Neural cell (in vitro differentiated cells): Measurements from ENCODE around the gene SPN. TPM values are rescaled to one million over a fixed set of nuclear protein-coding genes. Genes with fewer than 3 reads are reported as not detected.

ENCODE experiments used
- H2AFZ ChIP-seq: fragments of 200-600, 300-800 bp; sonication (generic), shearing (Covaris generic); 2 replicates; pipeline ENCODE4 v1.6.0; 2014; ENCODE audit warnings: low read depth, mild to moderate bottlenecking, antibody characterized with exemption, low read length, moderate library complexity
- H3F3A ChIP-seq: fragments of 200-600 bp; shearing (Covaris generic); 2 replicates; pipeline ENCODE4 v1.6.1; 2016; ENCODE audit warnings: mild to moderate bottlenecking, moderate library complexity, mixed read lengths, antibody characterized with exemption, low read length; ENCODE audit not compliant: insufficient read depth, poor library complexity, severe bottlenecking
- H3K27ac ChIP-seq: fragments of 200-600, 300-800 bp; sonication (generic), shearing (Covaris generic); 2 replicates; pipeline ENCODE4 v1.5.1; 2014; ENCODE audit warnings: mild to moderate bottlenecking, low read length, moderate library complexity
- H3K27me3 ChIP-seq: fragments of 300-800, 200-600 bp; sonication (generic), shearing (Covaris generic); 2 replicates; pipeline ENCODE4 v1.6.0; 2014; ENCODE audit warnings: mild to moderate bottlenecking, low read depth, low read length, moderate library complexity; ENCODE audit not compliant: insufficient read depth
- H3K36me3 ChIP-seq: fragments of 300-800, 200-600 bp; sonication (generic), shearing (Covaris generic); 2 replicates; pipeline ENCODE4 v1.5.1; 2014; ENCODE audit warnings: mild to moderate bottlenecking, antibody characterized with exemption, low read length, moderate library complexity; ENCODE audit not compliant: insufficient read depth
- H3K4me2 ChIP-seq: fragments of 300-800, 200-600 bp; sonication (generic), shearing (Covaris generic); 2 replicates; pipeline ENCODE4 v1.6.0; 2014; ENCODE audit warnings: mild to moderate bottlenecking, low read length
- H3K4me3 ChIP-seq: fragments of 300-800, 200-600 bp; sonication (generic), shearing (Covaris generic); 2 replicates; pipeline ENCODE4 v1.5.1; 2014; ENCODE audit warnings: mild to moderate bottlenecking, low read length, moderate library complexity
- H3K79me2 ChIP-seq: fragments of 200-600 bp; shearing (Covaris generic); replicated peaks from 2 replicates; pipeline ENCODE4 v1.6.0; 2014; ENCODE audit warnings: mild to moderate bottlenecking, low read length, moderate library complexity; ENCODE audit not compliant: insufficient read depth
- H3K9ac ChIP-seq: fragments of 300-800, 200-600 bp; sonication (generic), shearing (Covaris generic); 2 replicates; pipeline ENCODE4 v1.6.1; 2016; ENCODE audit warnings: mild to moderate bottlenecking, low read length, mixed read lengths
- H3K9me2 ChIP-seq: fragments of 200-600 bp; shearing (Covaris generic); 2 replicates; pipeline ENCODE4 v1.6.1; 2016; ENCODE audit warnings: mild to moderate bottlenecking, low read length, mixed read lengths; ENCODE audit not compliant: insufficient read depth
- H3K9me3 ChIP-seq: fragments of 200-600, 300-800 bp; sonication (generic), shearing (Covaris generic); 2 replicates; pipeline ENCODE4 v1.6.1; 2016; ENCODE audit warnings: mild to moderate bottlenecking, mixed run types, low read length, moderate library complexity, mixed read lengths
- H4K20me1 ChIP-seq: fragments of 200-600 bp; shearing (Covaris generic); 2 replicates; pipeline ENCODE4 v1.6.1; 2016; ENCODE audit warnings: mild to moderate bottlenecking, mixed run types; ENCODE audit not compliant: insufficient read depth
- CTCF ChIP-seq: fragments of 450-650 bp; IDR thresholded peaks from 2 replicates; pipeline ENCODE4 v1.5.1; 2014; ENCODE audit warnings: antibody characterized with exemption, mild to moderate bottlenecking, moderate library complexity; ENCODE audit not compliant: poor library complexity, severe bottlenecking
- EP300 ChIP-seq: fragments of 450-650 bp; conservative IDR thresholded peaks from 2 replicates; pipeline ENCODE4 v1.6.1; 2014; ENCODE audit warnings: antibody characterized with exemption, mild to moderate bottlenecking, moderate library complexity; ENCODE audit not compliant: poor library complexity, severe bottlenecking
- EZH2 ChIP-seq: fragments of 200-600, 300-800 bp; shearing (Covaris generic), sonication (generic); IDR thresholded peaks from 2 replicates; pipeline ENCODE4 v1.6.1; 2014; ENCODE audit warnings: antibody characterized with exemption, low read length, borderline replicate concordance, mild to moderate bottlenecking; ENCODE audit not compliant: insufficient read depth, poor library complexity, severe bottlenecking
- MXI1 ChIP-seq: fragments of 450-650 bp; conservative IDR thresholded peaks from 2 replicates; pipeline ENCODE4 v1.6.1; 2014; ENCODE audit warnings: antibody characterized with exemption, mild to moderate bottlenecking; ENCODE audit not compliant: poor library complexity, severe bottlenecking
- POLR2AphosphoS5 ChIP-seq: IDR thresholded peaks from 2 replicates; pipeline ENCODE4 v1.6.1; 2012
- RAD21 ChIP-seq: fragments of 450-650 bp; conservative IDR thresholded peaks from 2 replicates; pipeline ENCODE4 v1.6.1; 2014; ENCODE audit warnings: antibody characterized with exemption, mild to moderate bottlenecking, moderate library complexity
- REST ChIP-seq: IDR thresholded peaks from 2 replicates; pipeline ENCODE4 v1.6.1; 2012; ENCODE audit warnings: borderline replicate concordance
- SMC3 ChIP-seq: fragments of 450-650 bp; conservative IDR thresholded peaks from 2 replicates; pipeline ENCODE4 v1.6.1; 2014; ENCODE audit warnings: antibody characterized with exemption, mild to moderate bottlenecking, moderate library complexity; ENCODE audit not compliant: poor library complexity
- TAF1 ChIP-seq: IDR thresholded peaks from 2 replicates; pipeline ENCODE4 v1.6.1; 2012; ENCODE audit warnings: low read depth
- polyA plus RNA-seq: library from polyadenylated mRNA; depleted of rRNA; stranded (reverse); fragments of >200 nt; gene quantifications from 2 replicates; pipeline ENCODE4 v1.2.3, GENCODE V29; 2014

SPN gene
- polyA plus RNA-seq, 1 donor from 2014 or later = 0.09 TPM

- Histone ChIP-seq H4K20me1 (no peaks in the 10 kb centered on the region), H3K9ac (no peak overlapping the region), H3K9me3 (no peaks in the 10 kb centered on the region), H3K36me3 (no peaks in the 10 kb centered on the region), H3K4me3 (no peak overlapping the region), H3K9me2 (no peaks in the 10 kb centered on the region), H2AFZ (no peak overlapping the region), H3K4me2 (no peak overlapping the region), H3F3A (no peaks in the 10 kb centered on the region), H3K27me3 (no peaks in the 10 kb centered on the region), H3K79me2 (no peaks in the 10 kb centered on the region), H3K27ac (no peak overlapping the region)
- TF ChIP-seq POLR2AphosphoS5 (no peak), RAD21 (no peak), MXI1 (no peak), REST (no peak), EZH2 (no peak), CTCF (no peak), SMC3 (no peak), EP300 (no peak), TAF1 (no peak)
Measured at GRCh38 chr16:29680180-29680598, 17.1 kb downstream of the SPN start.

- Histone ChIP-seq H3K27ac (no peak overlapping the region), H3K9me2 (no peaks in the 10 kb centered on the region), H3K27me3 (no peaks in the 10 kb centered on the region), H3K36me3 (no peaks in the 10 kb centered on the region), H4K20me1 (no peaks in the 10 kb centered on the region), H2AFZ (no peak overlapping the region), H3K9me3 (no peaks in the 10 kb centered on the region), H3K9ac (no peak overlapping the region), H3K4me3 (no peak overlapping the region), H3K4me2 (no peak overlapping the region), H3K79me2 (no peaks in the 10 kb centered on the region), H3F3A (no peaks in the 10 kb centered on the region)
- no peak for TF ChIP-seq POLR2AphosphoS5
- TF ChIP-seq RAD21 = no peak
- no peak for TF ChIP-seq EZH2
- TF ChIP-seq SMC3 = no peak
- no peak for TF ChIP-seq REST
- no peak for TF ChIP-seq MXI1
- TF ChIP-seq TAF1 = no peak
Measured at GRCh38 chr16:29683543-29684090, 20.6 kb downstream of the SPN start.
